OCI-LY1 (cell line): Measurements from ENCODE around the gene CPNE5.

ENCODE experiments used
- H2AFZ ChIP-seq: fragments of 200-600 bp; sonication (generic), shearing (Covaris generic); 2 replicates; pipeline ENCODE4 v1.6.0; 2014; ENCODE audit warnings: antibody characterized with exemption, mild to moderate bottlenecking, low read length
- H3F3A ChIP-seq: fragments of 200-600 bp; sonication (generic), shearing (Covaris generic); 2 replicates; pipeline ENCODE4 v1.6.0; 2014; ENCODE audit warnings: mild to moderate bottlenecking, antibody characterized with exemption, low read length, moderate library complexity; ENCODE audit not compliant: insufficient read depth
- H3K27ac ChIP-seq: fragments of 200-600 bp; sonication (generic); 2 replicates; pipeline ENCODE4 v1.5.1; 2014; ENCODE audit warnings: low read length, mixed run types, mild to moderate bottlenecking, low read depth; ENCODE audit not compliant: poor library complexity, severe bottlenecking
- H3K27me3 ChIP-seq: fragments of 200-600 bp; sonication (generic); 2 replicates; pipeline ENCODE4 v1.6.0; 2014; ENCODE audit warnings: antibody characterized with exemption, mild to moderate bottlenecking, low read length, moderate library complexity; ENCODE audit not compliant: insufficient read depth
- H3K36me3 ChIP-seq: fragments of 200-600 bp; sonication (generic); 2 replicates; pipeline ENCODE4 v1.6.1; 2014; ENCODE audit warnings: mild to moderate bottlenecking, antibody characterized with exemption, low read length, moderate library complexity, mixed read lengths; ENCODE audit not compliant: insufficient read depth
- H3K4me1 ChIP-seq: fragments of 200-600 bp; sonication (generic); 2 replicates; pipeline ENCODE4 v1.5.1; 2014; ENCODE audit warnings: mild to moderate bottlenecking, low read length, moderate library complexity; ENCODE audit not compliant: insufficient read depth, severe bottlenecking
- H3K4me2 ChIP-seq: fragments of 200-600 bp; sonication (generic), shearing (Covaris generic); 2 replicates; pipeline ENCODE4 v1.6.1; 2014; ENCODE audit warnings: low read length
- H3K4me3 ChIP-seq: fragments of 200-600 bp; sonication (generic); 2 replicates; pipeline ENCODE4 v1.5.1; 2014; ENCODE audit warnings: low read length, low read depth, mild to moderate bottlenecking, mixed read lengths; ENCODE audit not compliant: poor library complexity, severe bottlenecking
- H3K79me2 ChIP-seq: fragments of 200-600 bp; shearing (Covaris generic); 2 replicates; pipeline ENCODE4 v1.6.1; 2016; ENCODE audit warnings: mixed run types, low read length, mixed read lengths; ENCODE audit not compliant: insufficient read depth
- H3K9ac ChIP-seq: fragments of 200-600 bp; sonication (generic), shearing (Covaris generic); 2 replicates; pipeline ENCODE4 v1.6.1; 2014; ENCODE audit warnings: mild to moderate bottlenecking, low read length, mixed read lengths
- H3K9me2 ChIP-seq: fragments of 200-600 bp; sonication (generic), shearing (Covaris generic); 2 replicates; pipeline ENCODE4 v1.6.1; 2014; ENCODE audit warnings: low read depth, mild to moderate bottlenecking, low read length, mixed read lengths
- H3K9me3 ChIP-seq: fragments of 200-600 bp; shearing (Covaris generic); 2 replicates; pipeline ENCODE4 v1.6.1; 2014; ENCODE audit warnings: low read length, mixed read lengths
- H4K20me1 ChIP-seq: fragments of 200-600 bp; sonication (generic), shearing (Covaris generic); 2 replicates; pipeline ENCODE4 v1.6.0; 2016; ENCODE audit warnings: mild to moderate bottlenecking, low read length; ENCODE audit not compliant: insufficient read depth
- CTCF ChIP-seq: fragments of 200-600 bp; sonication (generic), shearing (Covaris generic); IDR thresholded peaks from 2 replicates; pipeline ENCODE4 v1.5.1; 2017; ENCODE audit warnings: mild to moderate bottlenecking, antibody characterized with exemption, low read length, moderate library complexity, mixed read lengths
- EZH2 ChIP-seq: fragments of 200-600 bp; sonication (generic), shearing (Covaris generic); IDR thresholded peaks from 2 replicates; pipeline ENCODE4 v1.8.0; 2017; ENCODE audit warnings: borderline replicate concordance, mixed run types, mild to moderate bottlenecking, antibody characterized with exemption, low read length, moderate library complexity, mixed read lengths

The CPNE5 gene

GRCh38 chr6:36807750-36808149 lies 31.5 kb downstream of the CPNE5 start:
- Histone ChIP-seq H2AFZ (no peak overlapping the region), H3K79me2 (no peaks in the 10 kb centered on the region), H3K4me1 (no peaks in the 10 kb centered on the region), H3K9me3 (no peaks in the 10 kb centered on the region), H3K27me3 (no peaks in the 10 kb centered on the region), H3K36me3 (no peaks in the 10 kb centered on the region), H4K20me1 (no peaks in the 10 kb centered on the region), H3K4me3 (no peak overlapping the region), H3K9ac (no peak overlapping the region), H3K9me2 (no peaks in the 10 kb centered on the region), H3K4me2 (no peak overlapping the region), H3F3A (no peaks in the 10 kb centered on the region), H3K27ac (no peak overlapping the region)
- TF ChIP-seq CTCF (no peak), EZH2 (no peak)

GRCh38 chr6:36807143-36807542 lies 32.1 kb downstream of the CPNE5 start:
- Histone ChIP-seq H3K9me3 (no peaks in the 10 kb centered on the region), H3K9ac (no peak overlapping the region), H3K4me2 (no peak overlapping the region), H3K27ac (no peak overlapping the region), H2AFZ (no peak overlapping the region), H3K4me3 (no peak overlapping the region), H3K4me1 (no peaks in the 10 kb centered on the region), H3K9me2 (no peaks in the 10 kb centered on the region), H3K36me3 (no peaks in the 10 kb centered on the region), H3F3A (no peaks in the 10 kb centered on the region), H3K79me2 (no peaks in the 10 kb centered on the region), H4K20me1 (no peaks in the 10 kb centered on the region), H3K27me3 (no peaks in the 10 kb centered on the region)
- TF ChIP-seq EZH2 (no peak), CTCF (no peak)

DNA sequence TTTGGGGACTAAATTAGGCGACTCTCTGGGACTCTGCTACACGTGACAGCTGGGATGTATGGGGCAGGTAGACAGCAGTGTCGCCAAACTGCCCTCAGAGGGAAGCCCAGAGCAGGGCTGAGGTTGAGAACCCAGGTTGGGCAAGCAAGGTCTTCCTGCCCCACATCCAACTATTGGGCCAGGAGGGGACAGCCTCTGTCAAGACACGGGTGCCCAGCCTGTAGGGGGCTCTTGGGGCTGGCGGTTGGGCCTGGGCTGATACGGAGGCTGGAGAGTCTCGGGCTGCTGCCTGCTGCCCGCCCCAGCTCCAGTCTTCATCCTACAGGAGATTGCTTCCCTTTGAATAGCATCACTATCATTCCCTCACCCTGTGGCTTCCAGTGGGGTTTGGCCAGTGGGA lies 33.3 kb downstream of the CPNE5 start:
- H3F3A ChIP-seq = no peaks in the 10 kb centered on the region
- H3K9ac ChIP-seq = no peak overlapping the region
- H4K20me1 ChIP-seq = no peaks in the 10 kb centered on the region
- no peak overlapping the region for H3K27ac ChIP-seq
- H2AFZ ChIP-seq = no peak overlapping the region
- H3K9me2 ChIP-seq = no peaks in the 10 kb centered on the region
- H3K4me3 ChIP-seq = no peak overlapping the region
- no peaks in the 10 kb centered on the region for H3K36me3 ChIP-seq
- no peaks in the 10 kb centered on the region for H3K79me2 ChIP-seq
- H3K4me1 ChIP-seq = no peaks in the 10 kb centered on the region
- H3K4me2 ChIP-seq = no peak overlapping the region
- TF ChIP-seq EZH2 = no peak
- peak; percentile 19; the same call in 1 of the 2 replicates for TF ChIP-seq CTCF
- H3K27me3 ChIP-seq = no peaks in the 10 kb centered on the region
- H3K9me3 ChIP-seq = no peaks in the 10 kb centered on the region
